OCI-LY1 (cell line): ENCODE results near the gene ERAP2.

ENCODE experiments used
- EZH2 ChIP-seq: fragments of 200-600 bp; sonication (generic), shearing (Covaris generic); IDR thresholded peaks from 2 replicates; pipeline ENCODE4 v1.8.0; 2017; ENCODE audit warnings: borderline replicate concordance, mixed run types, mild to moderate bottlenecking, antibody characterized with exemption, low read length, moderate library complexity, mixed read lengths
- TF ChIP-seq, protein P1 (sequence below): fragments of 200-600 bp; sonication (generic), shearing (Covaris generic); IDR thresholded peaks from 2 replicates; pipeline ENCODE4 v1.5.1; 2017; ENCODE audit warnings: mild to moderate bottlenecking, antibody characterized with exemption, low read length, moderate library complexity, mixed read lengths

DNA sequence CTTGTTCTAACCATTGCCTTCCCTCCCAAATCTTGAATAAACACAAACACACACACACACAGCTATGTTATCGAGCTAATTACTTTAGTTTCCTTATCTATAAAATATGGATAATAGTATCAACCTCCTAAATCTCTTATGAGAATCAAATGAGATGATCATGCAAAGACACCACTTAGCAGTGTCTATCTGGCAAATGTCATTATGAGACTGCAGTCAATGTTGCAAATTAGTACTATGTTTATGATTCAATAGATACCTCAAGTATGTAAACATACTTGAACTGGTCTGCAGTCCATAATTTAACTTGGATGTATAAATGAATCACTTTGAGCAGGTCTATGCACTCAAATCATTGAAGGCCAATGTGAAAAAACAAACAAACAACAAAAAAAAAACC lies 22.2 kb upstream of the ERAP2 start:
- TF ChIP-seq, protein P1, sequence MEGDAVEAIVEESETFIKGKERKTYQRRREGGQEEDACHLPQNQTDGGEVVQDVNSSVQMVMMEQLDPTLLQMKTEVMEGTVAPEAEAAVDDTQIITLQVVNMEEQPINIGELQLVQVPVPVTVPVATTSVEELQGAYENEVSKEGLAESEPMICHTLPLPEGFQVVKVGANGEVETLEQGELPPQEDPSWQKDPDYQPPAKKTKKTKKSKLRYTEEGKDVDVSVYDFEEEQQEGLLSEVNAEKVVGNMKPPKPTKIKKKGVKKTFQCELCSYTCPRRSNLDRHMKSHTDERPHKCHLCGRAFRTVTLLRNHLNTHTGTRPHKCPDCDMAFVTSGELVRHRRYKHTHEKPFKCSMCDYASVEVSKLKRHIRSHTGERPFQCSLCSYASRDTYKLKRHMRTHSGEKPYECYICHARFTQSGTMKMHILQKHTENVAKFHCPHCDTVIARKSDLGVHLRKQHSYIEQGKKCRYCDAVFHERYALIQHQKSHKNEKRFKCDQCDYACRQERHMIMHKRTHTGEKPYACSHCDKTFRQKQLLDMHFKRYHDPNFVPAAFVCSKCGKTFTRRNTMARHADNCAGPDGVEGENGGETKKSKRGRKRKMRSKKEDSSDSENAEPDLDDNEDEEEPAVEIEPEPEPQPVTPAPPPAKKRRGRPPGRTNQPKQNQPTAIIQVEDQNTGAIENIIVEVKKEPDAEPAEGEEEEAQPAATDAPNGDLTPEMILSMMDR: no peak
- TF ChIP-seq EZH2: no peak
